GM23338 (cell line): ENCODE measurements around the gene S100A13. TPM values are rescaled to one million over a fixed set of nuclear protein-coding genes. Genes with fewer than 3 reads are reported as not detected.

Source experiments
- ATAC-seq: fragments of 200-7000 bp; cut with Tn5 transposase; 3 replicates; pipeline ENCODE4 v1.9.1; 2020
- DNase-seq: peaks from one replicate; pipeline ENCODE4 v3.0.0-alpha.2; 2015; ENCODE audit warnings: low spot score
- H2AFZ ChIP-seq: fragments of 200-600 bp; sonication (generic); 2 replicates; pipeline ENCODE4 v1.8.0; 2016; ENCODE audit warnings: antibody characterized with exemption, mild to moderate bottlenecking, moderate library complexity
- H3F3A ChIP-seq: fragments of 200-600 bp; sonication (generic); replicated peaks from 2 replicates; pipeline ENCODE4 v1.8.0; 2017; ENCODE audit warnings: antibody characterized with exemption, mixed run types, low read depth
- H3K27ac ChIP-seq: fragments of 200-600 bp; sonication (generic); 2 replicates; pipeline ENCODE4 v1.6.1; 2016; ENCODE audit warnings: low read depth
- H3K27me3 ChIP-seq: fragments of 200-600 bp; sonication (generic); 2 replicates; pipeline ENCODE4 v1.8.0; 2016; ENCODE audit warnings: mild to moderate bottlenecking, mixed run types, moderate library complexity; ENCODE audit not compliant: insufficient read depth
- H3K36me3 ChIP-seq: fragments of 200-600 bp; sonication (generic); 2 replicates; pipeline ENCODE4 v1.8.0; 2016; ENCODE audit warnings: mild to moderate bottlenecking; ENCODE audit not compliant: insufficient read depth
- H3K4me1 ChIP-seq: fragments of 200-600 bp; sonication (generic); 2 replicates; pipeline ENCODE4 v1.8.0; 2016; ENCODE audit warnings: mild to moderate bottlenecking, moderate library complexity; ENCODE audit not compliant: insufficient read depth
- H3K4me2 ChIP-seq: fragments of 200-600 bp; sonication (generic); 2 replicates; pipeline ENCODE4 v1.7.1; 2017; ENCODE audit warnings: mixed run types
- H3K4me3 ChIP-seq: fragments of 200-600 bp; sonication (generic); 2 replicates; pipeline ENCODE4 v1.6.1; 2016; ENCODE audit warnings: mixed run types
- H3K79me2 ChIP-seq: fragments of 200-600 bp; sonication (generic); replicated peaks from 2 replicates; pipeline ENCODE4 v1.8.0; 2017; ENCODE audit warnings: mild to moderate bottlenecking; ENCODE audit not compliant: insufficient read depth
- H3K9me2 ChIP-seq: fragments of 200-600 bp; sonication (generic); 2 replicates; pipeline ENCODE4 v1.8.0; 2017; ENCODE audit not compliant: insufficient read depth
- H4K20me1 ChIP-seq: fragments of 200-600 bp; sonication (generic); replicated peaks from 2 replicates; pipeline ENCODE4 v1.8.0; 2017; ENCODE audit warnings: mild to moderate bottlenecking; ENCODE audit not compliant: insufficient read depth
- H3K27ac Mint-ChIP-seq: 2 replicates; pipeline ENCODE4 v1.8.0; 2020; ENCODE audit warnings: inconsistent platforms, mild to moderate bottlenecking, moderate library complexity, mixed read lengths
- H3K27me3 Mint-ChIP-seq: 3 replicates; pipeline ENCODE4 v1.8.0; 2022; ENCODE audit warnings: low read depth, mild to moderate bottlenecking, moderate library complexity, mixed read lengths, inconsistent platforms; ENCODE audit not compliant: insufficient read depth, poor library complexity
- H3K36me3 Mint-ChIP-seq: 3 replicates; pipeline ENCODE4 v1.8.0; 2021; ENCODE audit warnings: low read depth, mild to moderate bottlenecking, inconsistent platforms, moderate library complexity, mixed read lengths
- H3K4me1 Mint-ChIP-seq: 3 replicates; pipeline ENCODE4 v1.8.0; 2020; ENCODE audit warnings: mild to moderate bottlenecking, inconsistent platforms, mixed read lengths
- H3K4me3 Mint-ChIP-seq: 3 replicates; pipeline ENCODE4 v1.8.0; 2021; ENCODE audit warnings: moderate library complexity, mild to moderate bottlenecking, inconsistent platforms, mixed read lengths
- H3K9me3 Mint-ChIP-seq: 3 replicates; pipeline ENCODE4 v1.8.0; 2020; ENCODE audit warnings: moderate library complexity, mild to moderate bottlenecking, inconsistent platforms, mixed read lengths
- CTCF ChIP-seq, 2 experiments: fragments of 200-600 bp in 1 of 2; sonication (generic) in 1 of 2; conservative IDR thresholded peaks; 2 replicates each; pipeline versions ENCODE4 v1.5.1 to v1.6.1; 2016 to 2017; ENCODE audit warnings: antibody characterized with exemption in 2 of 2, low read depth in 2 of 2, mild to moderate bottlenecking in 2 of 2, moderate library complexity in 1 of 2
- EZH2 ChIP-seq: fragments of 200-600 bp; sonication (generic); IDR thresholded peaks from one replicate; pipeline ENCODE4 v1.8.0; 2017; ENCODE audit warnings: antibody characterized with exemption, mild to moderate bottlenecking, low read depth; ENCODE audit not compliant: unreplicated experiment
- NANOG ChIP-seq: IDR thresholded peaks from 2 replicates; pipeline ENCODE4 v1.6.1; 2016; ENCODE audit warnings: antibody characterized with exemption, borderline replicate concordance
- POLR2AphosphoS5 ChIP-seq: IDR thresholded peaks from 2 replicates; pipeline ENCODE4 v1.6.1; 2016; ENCODE audit warnings: antibody characterized with exemption, low read depth
- REST ChIP-seq: IDR thresholded peaks from one replicate; pipeline ENCODE4 v1.6.1; 2018; ENCODE audit warnings: antibody characterized with exemption; ENCODE audit not compliant: unreplicated experiment
- STAT1 ChIP-seq: IDR thresholded peaks from one replicate; pipeline ENCODE4 v1.6.1; 2016; ENCODE audit warnings: antibody characterized with exemption; ENCODE audit not compliant: unreplicated experiment
- ZNF462 ChIP-seq: fragments of 250-450 bp; sonication (Bioruptor Pico); IDR thresholded peaks from 2 replicates; pipeline ENCODE4 v1.5.0; 2020; ENCODE audit warnings: mild to moderate bottlenecking, moderate library complexity
- polyA plus RNA-seq: library from polyadenylated mRNA; unstranded; fragments of >200 nt; fragmentation: Nextera tagmentation; extraction: Ambion mirVana; gene quantifications from 2 replicates; pipeline ENCODE4 v1.2.1, GENCODE V29; 2016
- total RNA-seq: library from RNA; depleted of rRNA; stranded (reverse); fragments of >200 nt; shearing (Covaris generic); gene quantifications from 2 replicates; pipeline ENCODE4 v1.2.3, GENCODE V29; 2014

The S100A13 gene
- total and polyA plus RNA-seq, 2 experiments from 2014 or later = 32.7 to 165 TPM

GRCh38 chr1:153617663-153618062, 9.6 kb downstream of the S100A13 start:
- no peak overlapping the region for H3K4me2 ChIP-seq
- Mint-ChIP-seq H3K9me3 (no peaks in the 10 kb centered on the region), H3K4me3 (no peak overlapping the region), H3K27me3 (peaks cover 13% of the 10 kb centered on the region), H3K36me3 (peaks cover 15% of the 10 kb centered on the region), H3K27ac (no peak overlapping the region), H3K4me1 (peaks cover 23% of the 10 kb centered on the region)
- H3K4me3 ChIP-seq = no peak overlapping the region
- no peaks in the 10 kb centered on the region for H3K27me3 ChIP-seq
- TF ChIP-seq POLR2AphosphoS5 (no peak), CTCF (conservative IDR thresholded peaks at IDR 0.05; ENCODE audit: low read depth in 2 of 2) (peak; percentile 41 to 76; a peak in 3 of 4 replicates)
- H3K27ac ChIP-seq = no peak overlapping the region
- H4K20me1 ChIP-seq = no peaks in the 10 kb centered on the region
- peaks cover 4% of the 10 kb centered on the region; the same call in 1 of the 2 replicates for H3K4me1 ChIP-seq
- H3K9me2 ChIP-seq = no peaks in the 10 kb centered on the region
- H3F3A ChIP-seq = no peaks in the 10 kb centered on the region
- H2AFZ ChIP-seq = no peak overlapping the region
- no peaks in the 10 kb centered on the region for H3K79me2 ChIP-seq
- H3K36me3 ChIP-seq = no peaks in the 10 kb centered on the region
- DNase-seq = peak; percentile 60
- ATAC-seq = peak; percentile 62

- TF ChIP-seq REST = no peak
- TF ChIP-seq ZNF462 = no peak
- no peak for TF ChIP-seq CTCF (conservative IDR thresholded peaks at IDR 0.05; ENCODE audit: low read depth in 2 of 2)
- TF ChIP-seq EZH2 = no peak
- no peak for TF ChIP-seq STAT1
- no peak for TF ChIP-seq NANOG
- Histone ChIP-seq H3K27ac (no peak overlapping the region), H3K36me3 (no peaks in the 10 kb centered on the region), H4K20me1 (no peaks in the 10 kb centered on the region), H2AFZ (peak overlapping the region; percentile 74; the same call in 1 of the 2 replicates), H3K4me1 (peaks cover 10% of the 10 kb centered on the region; the same call in 1 of the 2 replicates), H3K4me3 (no peak overlapping the region), H3K4me2 (no peak overlapping the region), H3K79me2 (no peaks in the 10 kb centered on the region), H3F3A (no peaks in the 10 kb centered on the region), H3K9me2 (no peaks in the 10 kb centered on the region), H3K27me3 (no peaks in the 10 kb centered on the region)
- Mint-ChIP-seq H3K36me3 (peaks cover 11% of the 10 kb centered on the region), H3K27ac (no peak overlapping the region), H3K4me1 (peaks cover 30% of the 10 kb centered on the region), H3K4me3 (no peak overlapping the region), H3K27me3 (peaks cover 14% of the 10 kb centered on the region), H3K9me3 (no peaks in the 10 kb centered on the region)
- ATAC-seq = no peak
- DNase-seq = no peak
These were observed 10.4 kb downstream of the S100A13 start for GRCh38 chr1:153616917-153617311.
